ENCODE results near the gene FLT1. TPM values are rescaled to one million over a fixed set of nuclear protein-coding genes. Genes with fewer than 3 reads are reported as not detected.

Gene FLT1
- total RNA-seq, 1 experiment from 2014 or later = 0.25 TPM

GRCh38 chr13:28495538-28496187, 735 bp upstream of the FLT1 start:
- Histone ChIP-seq H3K9me3 (ENCODE audit: control insufficient read depth in 1 of 2, insufficient read depth in 1 of 2, low read depth in 1 of 2, low read length in 2 of 2) (no peaks in the 10 kb centered on the region), H3K27me3 (ENCODE audit: insufficient read depth, low read length) (peaks cover 4% of the 10 kb centered on the region; the same call in 1 of the 2 replicates), H3K4me3 (replicated peaks in 1 of 2; ENCODE audit: low read depth in 1 of 2, low read length in 2 of 2) (no peak overlapping the region), H3K9me2 (ENCODE audit: insufficient read depth) (no peaks in the 10 kb centered on the region), H3K4me1 (ENCODE audit: control insufficient read depth in 1 of 2, insufficient read depth in 2 of 2, low read length in 2 of 2) (no peaks in the 10 kb centered on the region), H3K36me3 (ENCODE audit: control insufficient read depth in 1 of 2, insufficient read depth in 2 of 2, low read length in 2 of 2) (no peaks in the 10 kb centered on the region), H3K27ac (ENCODE audit: low read depth, low read length) (no peak overlapping the region), H3K79me2 (ENCODE audit: insufficient read depth, low read length) (no peaks in the 10 kb centered on the region), H3K4me2 (ENCODE audit: low read length) (no peak overlapping the region), H2AFZ (ENCODE audit: low read depth, low read length, poor library complexity, severe bottlenecking) (no peak overlapping the region), H4K20me1 (ENCODE audit: insufficient read depth) (no peaks in the 10 kb centered on the region), H3K9ac (ENCODE audit: low read length) (no peak overlapping the region)
- intact Hi-C loops (cut with micrococcal nuclease) = no loop called here
- DNase-seq (ENCODE audit: low read depth, low spot score) = no peak
- no TSS peak for BruUV-seq (replicated peaks)
- TF ChIP-seq EZH2phosphoT487 (IDR thresholded peaks at IDR 0.05; ENCODE audit: borderline replicate concordance) (no peak), SIN3A (IDR thresholded peaks at IDR 0.05; ENCODE audit: low read depth) (no peak), YY1 (IDR thresholded peaks at IDR 0.05; ENCODE audit: extremely low read depth, insufficient replicate concordance, low read depth, low read length) (no peak), MAX (IDR thresholded peaks at IDR 0.05) (no peak), POLR2A (IDR thresholded peaks at IDR 0.05; ENCODE audit: borderline replicate concordance, extremely low read depth, insufficient read depth, insufficient read length) (no peak), ATF3 (IDR thresholded peaks at IDR 0.05) (no peak), RAD21 (IDR thresholded peaks at IDR 0.05; ENCODE audit: low read depth) (no peak), SP1 (IDR thresholded peaks at IDR 0.05; ENCODE audit: low read depth) (no peak), CTCF (IDR thresholded peaks at IDR 0.05 in 2 of 3, conservative IDR thresholded peaks at IDR 0.05 in 1 of 3; ENCODE audit: borderline replicate concordance in 1 of 3, insufficient read depth in 1 of 3, low read depth in 2 of 3, low read length in 2 of 3) (no peak), FOSL1 (IDR thresholded peaks at IDR 0.05; ENCODE audit: low read depth) (no peak), POLR2AphosphoS5 (IDR thresholded peaks at IDR 0.05; ENCODE audit: low read depth, low read length) (no peak), ELF1 (IDR thresholded peaks at IDR 0.05; ENCODE audit: borderline replicate concordance, low read depth) (no peak)
- no peak for ATAC-seq
- ChIA-PET CTCF (no interaction called here), RAD21 (ENCODE audit: low non-redundant PET in 1 of 2, low total read pairs in 2 of 2, uncharacterized antibody in 2 of 2, unreplicated experiment in 2 of 2) (no interaction called here), POLR2A (no interaction called here)
